Inflammatory macrophage treated with lipopolysaccharide for 4 hours (primary cell): ENCODE measurements around the gene EPHA6.
A peak's percentile ranks its signal among the peaks of the same experiment; 100 is the strongest.

Experiments
- DNase-seq: peaks from one replicate; pipeline ENCODE4 v3.0.0-alpha.2; 2020

The EPHA6 gene

GRCh38 chr3:97719156-97719821, 904.9 kb downstream of the EPHA6 start:
- DNase-seq: peak; percentile 67

DNA sequence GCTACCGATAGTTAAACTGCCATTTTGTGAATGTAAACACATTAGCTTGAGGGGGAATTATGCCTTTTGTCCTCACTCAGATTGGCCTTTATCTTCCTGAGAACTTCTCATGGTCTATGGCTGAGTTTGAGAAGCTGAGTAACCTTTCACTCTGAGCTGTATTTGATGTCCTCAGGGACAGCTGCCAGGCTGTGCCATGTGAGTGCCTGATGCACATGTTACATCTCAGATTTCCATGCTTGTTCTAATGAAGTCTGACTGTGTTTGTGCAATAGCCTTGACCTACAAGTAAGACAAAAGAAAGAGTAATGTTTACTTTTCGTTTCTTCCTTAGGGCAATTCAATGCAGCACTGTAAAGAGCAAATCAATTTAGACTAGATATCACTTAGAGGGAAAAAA, 906.0 kb downstream of the EPHA6 start:
- DNase-seq: no peak

DNA sequence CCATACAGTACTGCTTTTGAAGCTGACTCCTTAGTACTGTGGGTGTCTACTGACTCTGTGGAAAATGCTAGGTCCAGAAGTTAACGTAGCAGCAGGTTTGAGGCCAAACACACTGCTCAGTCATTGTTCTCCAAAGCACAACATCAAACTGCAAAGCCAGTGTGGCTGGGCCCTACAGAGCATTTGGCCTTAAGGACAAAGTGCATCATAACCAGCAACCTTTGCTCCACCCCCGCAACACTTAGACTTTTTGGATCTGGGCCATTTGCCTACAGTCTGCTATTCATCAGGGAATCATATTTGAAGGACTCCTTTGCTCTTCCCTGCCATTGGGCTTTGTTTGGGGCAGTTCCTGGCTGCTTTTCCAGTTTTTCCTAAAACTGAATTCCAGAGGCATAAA, 907.1 kb downstream of the EPHA6 start:
- DNase-seq: no peak

DNA sequence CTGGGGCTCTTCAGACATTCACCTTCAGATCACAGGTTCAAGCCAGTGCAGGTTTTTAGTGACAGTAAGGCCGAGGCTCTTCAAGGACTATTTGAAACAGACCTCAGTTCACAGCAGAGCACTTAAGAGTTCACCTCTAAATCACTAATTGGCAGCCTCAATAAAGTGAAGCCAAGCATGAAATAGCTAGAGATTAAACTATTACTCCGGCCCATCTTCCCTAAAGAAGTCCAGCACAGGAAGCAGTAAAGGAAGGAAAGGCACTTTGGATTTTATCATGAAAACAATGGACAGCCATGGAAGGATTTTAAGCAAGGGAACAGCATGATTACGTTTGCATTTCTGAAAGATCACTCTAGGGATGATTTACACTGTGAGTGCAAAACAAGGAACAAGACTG, 922.5 kb downstream of the EPHA6 start:
- DNase-seq: no peak

GRCh38 chr3:97738761-97739160, 924.4 kb downstream of the EPHA6 start:
- no peak for DNase-seq

- no peak for DNase-seq
These were observed 927.6 kb downstream of the EPHA6 start for GRCh38 chr3:97742036-97742435.

DNA sequence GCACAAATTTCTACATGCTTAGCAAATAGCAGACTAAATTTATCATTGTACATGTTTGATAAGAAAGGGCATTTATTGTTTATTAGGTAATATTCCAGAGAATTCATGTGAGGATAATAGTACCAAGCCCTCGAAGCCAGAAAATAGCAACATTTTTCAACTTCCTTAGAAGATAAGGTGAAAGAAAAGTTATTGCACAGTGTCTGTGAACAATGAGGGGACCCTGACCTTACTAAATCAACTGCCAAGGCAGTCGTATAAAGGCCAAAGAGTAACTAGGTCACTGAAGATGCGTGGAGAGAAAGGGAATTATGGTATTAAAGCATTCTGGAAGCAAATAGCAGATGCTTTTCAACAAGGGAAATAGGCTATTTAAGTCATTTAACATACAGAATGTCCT, 929.9 kb downstream of the EPHA6 start:
- DNase-seq: no peak

DNA sequence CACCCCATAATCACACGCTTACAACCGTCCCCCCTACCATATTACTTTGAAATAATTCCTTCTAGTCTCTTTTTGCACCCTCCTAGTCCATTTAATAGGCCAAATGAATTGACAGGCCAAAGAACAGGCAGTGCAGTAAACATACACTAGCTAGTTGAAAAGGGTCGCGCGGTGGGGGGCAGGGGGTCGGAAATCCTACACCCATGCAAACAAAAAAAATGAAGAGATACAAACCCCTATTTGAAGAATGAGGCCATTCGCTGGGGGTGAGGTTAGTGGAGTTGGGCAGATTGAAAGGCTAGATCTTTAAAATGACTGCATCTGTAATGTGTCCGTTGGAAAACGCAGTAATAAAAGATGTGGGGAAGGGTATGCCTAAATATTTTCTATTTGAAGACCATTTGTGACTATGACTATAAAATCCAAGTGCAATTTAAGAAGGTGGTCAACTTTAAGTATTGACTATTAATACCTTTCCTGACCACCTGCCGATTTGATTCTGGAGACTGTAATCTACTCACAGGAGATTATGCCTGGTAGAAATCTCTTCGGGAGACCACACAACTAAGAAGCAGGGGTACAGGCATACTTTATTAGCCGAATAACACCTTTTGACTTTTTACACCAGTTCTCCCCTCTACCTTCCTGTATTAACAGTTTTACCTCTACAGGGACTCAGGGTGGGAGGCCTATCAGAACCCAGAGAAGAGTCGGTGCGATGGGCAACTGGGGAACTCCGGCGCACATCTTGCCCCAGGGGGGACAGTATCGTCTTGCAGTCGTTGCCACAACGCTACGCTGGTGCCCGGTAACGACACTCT, 949.4 kb downstream of the EPHA6 start:
- no peak for DNase-seq

DNA sequence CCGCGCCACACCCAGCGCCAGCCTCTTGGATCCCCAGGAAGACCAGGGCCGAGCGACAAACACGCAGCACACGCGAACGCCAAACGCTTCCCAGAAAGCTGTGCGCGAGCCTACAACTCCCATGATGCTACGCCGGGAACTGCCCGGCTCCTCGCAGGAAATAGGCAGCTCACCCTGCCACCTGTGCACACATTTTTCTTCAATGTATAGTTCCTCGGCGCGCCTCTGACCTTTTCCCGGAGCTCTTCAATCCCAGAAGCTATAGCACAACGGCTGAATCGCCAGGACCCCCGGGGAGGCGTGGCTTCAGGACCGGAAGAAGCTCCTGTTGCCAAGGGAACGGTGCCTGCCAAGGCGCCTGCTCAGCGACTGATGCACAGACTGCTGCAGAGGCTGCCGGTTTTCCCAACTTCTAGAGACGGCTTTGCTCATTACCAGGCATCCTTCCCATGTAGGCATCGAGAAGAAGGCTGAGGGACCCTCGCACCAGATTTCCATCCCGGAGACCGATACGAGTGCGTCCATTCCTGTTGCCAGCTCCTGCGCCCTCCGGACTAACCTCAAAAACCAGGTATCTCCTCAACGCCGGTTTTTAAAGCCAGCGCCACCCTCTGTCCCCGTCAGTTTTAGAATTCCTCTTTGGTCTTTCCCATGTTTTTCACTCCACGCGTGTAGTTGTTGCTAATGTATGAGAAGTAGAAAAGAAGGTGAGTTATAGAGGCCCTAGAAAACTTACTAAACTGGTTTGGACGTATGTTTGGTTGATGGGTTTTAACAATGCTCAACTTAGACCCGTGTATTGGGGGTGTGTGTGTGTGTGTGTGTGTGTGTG, 950.2 kb downstream of the EPHA6 start, which contains the start of gene ARL6:
ARL6 (plus strand) TSS at position 352 of the 832 bp plus-strand sequence. CDS start 3,350 bp downstream, outside the sequence.
- peak; percentile 81 for DNase-seq

GRCh38 chr3:97765336-97765735, 950.9 kb downstream of the EPHA6 start:
- no peak for DNase-seq

GRCh38 chr3:97772926-97773325, 958.5 kb downstream of the EPHA6 start:
- no peak for DNase-seq

- no peak for DNase-seq
These were observed 963.8 kb downstream of the EPHA6 start for GRCh38 chr3:97778152-97778551.

DNA sequence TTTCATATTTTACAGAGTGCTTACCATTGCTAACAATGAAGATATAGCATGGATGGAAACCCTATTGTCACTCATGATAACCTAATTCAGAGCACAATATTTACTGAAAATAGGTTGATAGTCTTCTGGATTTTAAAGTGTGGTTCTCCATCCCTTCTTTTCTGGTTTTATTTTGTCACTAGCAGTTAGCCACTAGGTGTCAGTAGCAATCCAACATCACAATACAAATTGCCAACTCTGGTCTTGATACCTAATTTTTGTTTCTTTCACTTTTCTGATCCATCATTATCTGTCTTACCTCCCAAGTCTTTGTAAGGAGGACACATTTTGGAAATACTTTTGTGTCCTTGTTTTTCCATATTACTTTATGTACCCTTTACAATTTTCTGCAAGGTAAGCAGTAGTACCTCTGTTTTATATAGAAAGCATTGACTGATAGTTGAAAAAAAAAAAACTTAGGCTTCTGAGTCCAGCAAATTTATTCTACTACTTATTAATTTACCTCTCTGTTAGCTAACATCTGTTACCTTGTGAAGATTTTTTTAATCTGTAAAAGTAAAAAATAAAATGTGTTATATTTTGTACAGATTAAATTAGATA, 979.1 kb downstream of the EPHA6 start:
- peak; percentile 57 for DNase-seq

- no peak for DNase-seq
These were observed 981.6 kb downstream of the EPHA6 start for GRCh38 chr3:97795951-97796350.
